Neural crest cell (in vitro differentiated cells): Measurements from ENCODE around the gene NPNT. TPM values are rescaled to one million over a fixed set of nuclear protein-coding genes. Genes with fewer than 3 reads are reported as not detected.

Source experiments
- DNase-seq: peaks from one replicate; pipeline ENCODE4 v3.0.0; 2021; ENCODE audit warnings: low read depth, mixed read lengths, low spot score
- H3K27ac Mint-ChIP-seq: one replicate; pipeline ENCODE4 v1.8.0; 2021; ENCODE audit warnings: mild to moderate bottlenecking, mixed read lengths; ENCODE audit not compliant: unreplicated experiment
- H3K27me3 Mint-ChIP-seq: 2 replicates; pipeline ENCODE4 v1.8.0; 2021; ENCODE audit warnings: low read depth, mild to moderate bottlenecking, mixed read lengths
- H3K36me3 Mint-ChIP-seq: 2 replicates; pipeline ENCODE4 v1.8.0; 2021; ENCODE audit warnings: low read depth, mild to moderate bottlenecking, mixed read lengths
- H3K4me1 Mint-ChIP-seq: 2 replicates; pipeline ENCODE4 v1.8.0; 2021; ENCODE audit warnings: mixed read lengths
- H3K4me3 Mint-ChIP-seq: one replicate; pipeline ENCODE4 v1.8.0; 2021; ENCODE audit warnings: mild to moderate bottlenecking, mixed read lengths
- H3K9me3 Mint-ChIP-seq: 2 replicates; pipeline ENCODE4 v1.8.0; 2021; ENCODE audit warnings: mixed read lengths
- total RNA-seq: library from RNA; stranded (reverse); gene quantifications from 2 replicates; pipeline ENCODE4 v1.2.1, GENCODE V29; 2021
- TF ChIP-seq, protein P1 (sequence below): fragments of 200-600 bp; sonication (generic); conservative IDR thresholded peaks from 2 replicates; pipeline ENCODE4 v1.5.0; 2021; ENCODE audit warnings: antibody characterized with exemption, mild to moderate bottlenecking

NPNT gene
- total RNA-seq, 1 donor from 2014 or later: not detected

DNA sequence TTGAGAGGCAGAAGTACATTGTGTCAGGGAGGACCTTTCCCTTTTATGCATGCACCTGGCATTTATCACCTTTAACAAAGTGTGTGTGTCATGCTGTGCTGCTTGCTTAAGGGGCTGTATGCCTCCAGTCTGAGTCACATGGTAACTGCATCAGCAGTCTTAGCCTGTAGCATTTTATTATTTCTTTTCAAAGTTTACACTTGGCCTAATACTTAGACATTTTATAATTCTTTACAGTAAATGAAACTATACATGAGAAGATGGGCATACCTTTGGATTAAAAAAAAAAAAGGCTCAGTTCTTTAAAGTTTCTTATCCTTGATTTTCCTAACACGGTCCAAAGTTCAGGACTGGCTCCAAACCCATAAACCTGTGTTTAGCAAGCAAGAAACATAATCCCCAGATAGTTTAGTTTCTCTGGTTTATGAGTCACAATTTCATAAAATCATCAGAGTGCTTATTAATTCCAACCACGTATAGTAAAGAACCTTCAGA lies 14.6 kb downstream of the NPNT start:
- DNase-seq: no peak
- TF ChIP-seq, protein P1, sequence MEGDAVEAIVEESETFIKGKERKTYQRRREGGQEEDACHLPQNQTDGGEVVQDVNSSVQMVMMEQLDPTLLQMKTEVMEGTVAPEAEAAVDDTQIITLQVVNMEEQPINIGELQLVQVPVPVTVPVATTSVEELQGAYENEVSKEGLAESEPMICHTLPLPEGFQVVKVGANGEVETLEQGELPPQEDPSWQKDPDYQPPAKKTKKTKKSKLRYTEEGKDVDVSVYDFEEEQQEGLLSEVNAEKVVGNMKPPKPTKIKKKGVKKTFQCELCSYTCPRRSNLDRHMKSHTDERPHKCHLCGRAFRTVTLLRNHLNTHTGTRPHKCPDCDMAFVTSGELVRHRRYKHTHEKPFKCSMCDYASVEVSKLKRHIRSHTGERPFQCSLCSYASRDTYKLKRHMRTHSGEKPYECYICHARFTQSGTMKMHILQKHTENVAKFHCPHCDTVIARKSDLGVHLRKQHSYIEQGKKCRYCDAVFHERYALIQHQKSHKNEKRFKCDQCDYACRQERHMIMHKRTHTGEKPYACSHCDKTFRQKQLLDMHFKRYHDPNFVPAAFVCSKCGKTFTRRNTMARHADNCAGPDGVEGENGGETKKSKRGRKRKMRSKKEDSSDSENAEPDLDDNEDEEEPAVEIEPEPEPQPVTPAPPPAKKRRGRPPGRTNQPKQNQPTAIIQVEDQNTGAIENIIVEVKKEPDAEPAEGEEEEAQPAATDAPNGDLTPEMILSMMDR: no peak
- H3K27me3 Mint-ChIP-seq: peaks cover 4% of the 10 kb centered on the region
- H3K36me3 Mint-ChIP-seq: no peaks in the 10 kb centered on the region
- H3K4me3 Mint-ChIP-seq: no peak overlapping the region
- no peaks in the 10 kb centered on the region for H3K4me1 Mint-ChIP-seq
- H3K27ac Mint-ChIP-seq: no peak overlapping the region
- no peaks in the 10 kb centered on the region for H3K9me3 Mint-ChIP-seq

DNA sequence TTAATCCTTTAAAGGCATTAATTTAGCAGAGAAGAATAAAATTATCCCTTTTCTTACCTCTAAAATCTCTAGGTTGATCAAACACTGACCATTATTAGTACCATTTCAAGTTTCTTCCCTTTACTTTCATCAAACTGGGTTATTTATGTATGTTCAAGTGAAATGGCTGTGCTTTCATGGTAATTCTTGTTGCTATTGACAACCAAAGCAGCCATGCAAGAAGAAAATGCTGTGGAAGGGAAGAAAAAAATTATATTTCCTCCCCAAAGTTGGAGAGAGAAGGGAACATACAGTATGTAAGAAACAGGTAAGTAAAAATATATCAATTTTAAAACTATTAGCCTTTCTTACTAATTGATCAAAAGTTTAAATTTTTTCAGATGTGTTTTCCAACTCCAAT lies 16.2 kb downstream of the NPNT start:
- no peak for DNase-seq
- no peak overlapping the region for H3K27ac Mint-ChIP-seq
- no peaks in the 10 kb centered on the region for H3K36me3 Mint-ChIP-seq
- no peaks in the 10 kb centered on the region for H3K4me1 Mint-ChIP-seq
- no peaks in the 10 kb centered on the region for H3K9me3 Mint-ChIP-seq
- no peaks in the 10 kb centered on the region for H3K27me3 Mint-ChIP-seq
- H3K4me3 Mint-ChIP-seq: no peak overlapping the region
- TF ChIP-seq, protein P1: no peak

DNA sequence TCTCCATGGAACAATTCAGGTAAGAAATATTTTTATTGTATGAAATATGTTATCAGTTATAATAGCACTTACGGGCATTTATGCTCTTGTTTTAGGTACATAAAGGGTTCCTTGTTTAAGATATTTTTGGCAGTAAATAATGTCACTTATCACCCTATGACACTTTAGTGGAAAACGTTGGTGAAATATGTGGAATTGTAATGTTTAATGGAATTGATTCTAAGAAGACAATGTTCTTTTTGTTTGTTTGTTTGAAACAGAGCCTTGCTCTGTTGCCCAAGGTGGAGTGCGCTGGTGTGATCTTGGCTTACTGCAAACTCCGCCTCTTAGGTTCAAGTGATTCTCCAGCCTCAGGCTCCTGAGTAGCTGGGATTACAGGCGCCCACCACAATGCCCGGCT lies 17.4 kb downstream of the NPNT start:
- H3K4me3 Mint-ChIP-seq: no peak overlapping the region
- H3K27ac Mint-ChIP-seq: no peak overlapping the region
- TF ChIP-seq, protein P1: no peak
- no peaks in the 10 kb centered on the region for H3K27me3 Mint-ChIP-seq
- H3K4me1 Mint-ChIP-seq: no peaks in the 10 kb centered on the region
- H3K36me3 Mint-ChIP-seq: no peaks in the 10 kb centered on the region
- H3K9me3 Mint-ChIP-seq: no peaks in the 10 kb centered on the region
- no peak for DNase-seq

DNA sequence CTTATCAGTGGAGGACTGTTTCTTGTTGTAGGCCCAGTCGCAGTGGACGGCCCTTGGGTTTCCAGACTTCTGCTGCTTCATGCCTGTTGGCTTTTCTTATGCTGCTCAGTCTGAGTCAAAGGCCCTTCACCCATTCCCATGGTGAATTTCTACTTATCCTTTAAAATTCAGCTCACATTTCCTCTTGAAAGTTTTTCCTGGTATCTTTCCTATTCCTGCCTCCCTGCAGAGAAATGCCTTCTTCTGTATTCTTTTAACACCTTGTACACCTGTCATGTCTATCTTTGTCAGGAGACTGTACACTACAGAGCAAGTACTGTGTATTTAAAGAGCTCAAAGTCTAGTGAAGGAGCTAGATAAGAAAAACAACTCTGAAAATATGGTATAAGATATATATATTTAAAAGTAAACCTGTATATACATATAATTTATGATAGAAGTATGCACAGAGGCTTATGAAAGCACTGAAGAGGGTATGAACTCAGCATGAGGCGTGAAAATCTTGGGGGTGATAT lies 22.0 kb downstream of the NPNT start:
- Mint-ChIP-seq H3K4me3 (no peak overlapping the region), H3K27me3 (no peaks in the 10 kb centered on the region), H3K4me1 (no peaks in the 10 kb centered on the region), H3K27ac (no peak overlapping the region), H3K36me3 (no peaks in the 10 kb centered on the region), H3K9me3 (no peaks in the 10 kb centered on the region)
- DNase-seq: no peak
- TF ChIP-seq, protein P1: no peak

DNA sequence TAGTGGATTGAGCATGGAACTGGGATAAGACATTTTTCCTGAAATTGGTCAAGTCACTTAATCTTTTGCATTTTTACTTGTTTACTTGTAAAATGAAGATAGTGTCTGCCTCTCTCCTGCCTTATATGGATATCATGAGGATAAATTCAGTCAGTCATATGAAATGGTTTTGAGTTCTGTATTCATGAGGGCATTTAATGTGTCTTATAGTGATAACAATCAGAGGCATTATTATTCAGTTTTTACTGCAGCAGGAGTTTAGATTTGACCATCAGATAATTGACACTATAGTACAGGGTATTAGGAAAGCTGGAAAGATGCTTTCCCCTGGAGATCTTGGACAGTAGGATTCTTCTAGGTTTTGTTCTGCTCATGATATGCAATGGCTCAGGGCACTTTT lies 26.0 kb downstream of the NPNT start:
- TF ChIP-seq, protein P1: no peak

More for the DNA sequence above, 26.0 kb downstream of the NPNT start:
- no peaks in the 10 kb centered on the region for H3K27me3 Mint-ChIP-seq
- H3K27ac Mint-ChIP-seq: no peak overlapping the region
- no peaks in the 10 kb centered on the region for H3K36me3 Mint-ChIP-seq
- H3K4me1 Mint-ChIP-seq: peaks cover 8% of the 10 kb centered on the region
- H3K4me3 Mint-ChIP-seq: no peak overlapping the region
- no peak for DNase-seq
- H3K9me3 Mint-ChIP-seq: no peaks in the 10 kb centered on the region
